H7 (cell line): Measurements from ENCODE around the gene SHROOM1. TPM values are rescaled to one million over a fixed set of nuclear protein-coding genes. Genes with fewer than 3 reads are reported as not detected.
"Not testable (repeated sequence)": the region's sequence is repeated elsewhere in the genome, so short reads cannot be mapped to it uniquely, and the experiment has no call there.

Source experiments
- DNase-seq: peaks from one replicate; pipeline ENCODE4 v3.0.0; 2012
- H3K27me3 ChIP-seq: 2 replicates; pipeline ENCODE4 v1.6.0; 2011; ENCODE audit warnings: mild to moderate bottlenecking, low read length; ENCODE audit not compliant: control insufficient read depth, insufficient read depth
- H3K36me3 ChIP-seq: replicated peaks from 2 replicates; pipeline ENCODE4 v1.5.1; 2011; ENCODE audit warnings: low read length; ENCODE audit not compliant: control insufficient read depth, insufficient read depth
- H3K4me3 ChIP-seq: 2 replicates; pipeline ENCODE4 v1.5.1; 2011; ENCODE audit warnings: low read depth, mild to moderate bottlenecking, control low read depth, low read length, moderate library complexity; ENCODE audit not compliant: insufficient read depth
- total RNA-seq: library from RNA; depleted of rRNA; stranded (reverse); fragments of >200 nt; shearing (Covaris generic); gene quantifications from 2 replicates; pipeline ENCODE4 v1.2.3, GENCODE V29; 2014

Gene SHROOM1
- total RNA-seq, 1 experiment from 2014 or later, result 1.3 TPM

DNA sequence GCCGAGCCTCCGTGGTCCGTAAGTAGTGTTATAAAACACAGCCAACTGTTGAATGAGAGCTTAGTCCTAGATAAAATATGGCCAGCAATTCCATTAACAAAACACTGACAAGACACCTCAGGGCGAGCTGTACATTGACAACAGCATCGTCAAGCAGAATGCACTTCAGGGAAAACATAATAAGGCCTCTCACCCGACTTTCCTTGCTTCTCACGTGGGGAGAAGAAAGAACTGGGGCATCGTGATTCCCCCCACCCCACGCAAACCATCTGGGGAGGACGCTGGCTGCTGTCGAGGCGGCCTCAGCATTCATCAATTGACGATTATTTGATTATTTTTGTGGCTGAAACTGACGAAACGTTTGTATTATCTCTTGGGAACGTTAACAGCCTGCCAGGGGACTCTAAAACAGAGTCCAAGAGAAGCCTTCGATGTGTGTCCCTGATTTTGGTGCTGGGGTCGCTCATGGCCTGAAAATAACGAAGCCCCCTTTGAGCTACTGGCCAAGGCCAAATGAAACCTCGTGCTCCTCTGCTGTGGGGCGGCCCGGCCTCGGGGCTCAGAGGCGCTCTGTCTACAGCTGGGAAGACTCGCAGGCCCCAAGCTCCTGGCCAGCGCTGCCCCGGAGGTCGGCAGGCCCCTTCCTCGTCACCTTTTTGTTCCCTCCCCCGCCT lies 35.4 kb upstream of the SHROOM1 start:
- DNase-seq, result no peak
- Histone ChIP-seq H3K36me3 (peaks cover 8% of the 10 kb centered on the region), H3K27me3 (no peaks in the 10 kb centered on the region; the same call in 1 of the 2 replicates), H3K4me3 (peak overlapping the region; percentile 95)

DNA sequence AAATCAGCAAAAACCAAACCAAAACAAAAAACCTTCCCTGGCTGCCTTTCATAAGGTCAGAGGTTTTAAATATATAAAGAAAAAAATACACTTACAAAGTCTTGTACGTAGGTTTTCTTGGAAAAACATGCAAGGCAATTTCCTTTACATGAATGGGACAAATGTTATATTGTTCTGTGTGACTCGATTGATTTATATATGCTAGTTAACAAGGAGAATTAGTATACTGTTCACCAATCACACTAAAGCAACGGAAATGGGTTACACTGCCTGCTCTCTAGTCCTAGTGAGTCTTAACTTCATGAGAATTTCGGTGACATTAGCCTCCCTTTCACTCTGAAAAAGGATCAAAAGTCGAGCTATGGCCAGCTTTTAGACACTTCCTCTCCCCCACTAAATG lies 30.3 kb upstream of the SHROOM1 start:
- no peaks in the 10 kb centered on the region; the same call in 1 of the 2 replicates for H3K27me3 ChIP-seq
- no peaks in the 10 kb centered on the region for H3K36me3 ChIP-seq
- no peak overlapping the region for H3K4me3 ChIP-seq
- DNase-seq, result no peak

DNA sequence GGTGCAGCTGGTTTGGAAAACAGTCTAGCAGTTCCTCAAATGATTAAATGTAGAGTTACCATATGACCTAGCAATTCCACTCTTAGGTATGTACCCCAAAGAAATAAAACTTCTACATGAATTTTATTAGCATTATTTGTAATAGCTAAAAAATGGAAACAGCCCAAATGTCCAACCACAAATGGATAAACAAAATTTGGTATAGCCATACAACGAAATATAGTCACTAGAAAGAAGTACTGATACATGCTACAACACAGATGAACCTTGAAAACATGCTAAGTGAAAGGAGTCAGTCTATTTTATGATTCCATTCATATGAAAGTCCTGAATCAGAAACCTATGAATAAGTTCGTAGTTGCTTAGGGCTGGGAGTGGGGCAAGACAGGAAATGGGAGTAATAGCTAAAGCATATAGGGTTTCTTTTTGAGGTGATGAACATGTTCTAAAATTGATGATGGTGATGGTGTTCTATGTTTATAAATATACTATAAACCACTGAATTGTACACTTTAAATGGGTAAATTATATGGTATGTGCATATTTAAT lies 29.5 kb upstream of the SHROOM1 start:
- H3K36me3 ChIP-seq, result no peaks in the 10 kb centered on the region
- no peak for DNase-seq
- no peaks in the 10 kb centered on the region; the same call in 1 of the 2 replicates for H3K27me3 ChIP-seq
- H3K4me3 ChIP-seq, result no peak overlapping the region

DNA sequence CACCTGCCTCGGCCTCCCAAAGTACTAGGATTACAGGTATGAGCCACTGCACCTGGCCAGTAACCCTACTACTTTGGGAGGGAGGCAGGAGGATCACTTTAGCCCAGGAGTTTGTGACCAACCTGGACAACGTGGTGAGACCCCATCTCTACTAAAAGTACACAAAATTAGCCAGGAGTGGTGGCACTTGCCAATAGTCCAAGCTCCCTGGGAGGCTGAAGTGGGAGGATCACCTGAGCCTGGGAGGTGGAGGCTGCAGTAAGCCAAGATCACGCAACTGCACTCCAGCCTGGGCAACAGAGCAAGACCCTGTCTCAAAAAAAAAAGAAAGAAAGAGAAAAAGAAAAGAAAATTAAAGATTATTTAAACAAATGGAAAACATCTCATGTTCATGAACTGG lies 25.6 kb upstream of the SHROOM1 start:
- no peak for DNase-seq
- no peak overlapping the region for H3K4me3 ChIP-seq
- no peaks in the 10 kb centered on the region for H3K36me3 ChIP-seq
- H3K27me3 ChIP-seq, result no peaks in the 10 kb centered on the region

DNA sequence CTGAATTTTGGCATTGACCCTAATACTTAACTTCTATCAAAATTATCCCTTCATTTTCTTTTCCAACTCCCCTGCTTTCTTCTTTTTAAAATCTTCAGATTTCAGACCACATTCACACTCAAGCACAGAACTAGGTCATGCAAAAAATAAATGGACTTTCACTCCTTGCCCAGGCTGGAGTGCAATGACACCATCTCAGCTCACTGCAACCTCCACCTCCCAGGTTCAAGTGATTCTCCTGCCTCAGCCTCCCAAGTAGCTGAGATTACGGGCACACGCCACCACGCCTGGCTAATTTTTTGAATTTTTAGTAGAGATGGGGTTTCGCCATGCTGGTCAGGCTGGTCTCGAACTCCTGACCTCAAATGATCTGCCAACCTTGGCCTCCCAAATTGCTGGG lies 24.5 kb upstream of the SHROOM1 start:
- DNase-seq, H3K4me3 ChIP-seq: not testable (repeated sequence)

DNA sequence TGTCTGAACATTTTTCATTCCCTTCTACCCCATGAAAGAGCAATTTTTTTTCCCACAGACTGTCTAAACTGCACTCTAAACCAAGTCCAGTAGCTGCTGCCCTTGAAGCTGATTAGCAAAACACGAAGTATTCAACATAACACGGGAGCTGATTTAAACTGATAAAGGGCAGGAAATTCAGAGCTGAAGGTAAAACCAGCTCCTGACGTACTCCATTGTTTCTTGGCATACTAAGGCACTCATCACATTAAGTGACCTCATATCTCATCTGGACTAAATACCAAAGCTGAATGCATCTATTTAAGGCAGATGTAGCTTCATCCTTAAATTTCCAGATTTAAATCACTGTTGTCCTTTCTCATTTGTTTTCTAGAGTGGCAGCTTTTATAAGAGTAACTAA lies 23.9 kb upstream of the SHROOM1 start:
- no peak for DNase-seq
- no peak overlapping the region for H3K4me3 ChIP-seq
- H3K36me3 ChIP-seq, result no peaks in the 10 kb centered on the region
- H3K27me3 ChIP-seq, result no peaks in the 10 kb centered on the region

More for the DNA sequence above, 24.5 kb upstream of the SHROOM1 start:
- H3K36me3 ChIP-seq, H3K27me3 ChIP-seq: not testable (repeated sequence)

DNA sequence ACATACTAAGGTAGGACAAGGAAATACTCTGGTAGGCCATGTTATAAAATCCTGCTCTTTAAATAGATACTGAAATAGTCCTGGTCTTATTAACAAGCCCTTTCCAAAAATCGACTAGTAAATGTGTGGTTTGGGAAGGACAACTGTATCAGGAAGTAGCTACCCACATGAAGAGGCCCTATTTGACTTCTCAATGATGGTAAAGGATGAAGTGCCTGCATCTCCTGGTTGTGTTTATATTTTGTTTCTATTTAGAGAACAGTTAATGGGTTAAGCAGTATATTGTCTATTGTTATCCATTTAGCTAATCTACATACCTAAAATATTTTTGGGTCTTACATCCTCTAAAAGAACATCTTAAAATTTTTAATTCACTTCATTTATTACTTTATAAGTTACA lies 23.3 kb upstream of the SHROOM1 start:
- Histone ChIP-seq H3K36me3 (no peaks in the 10 kb centered on the region), H3K27me3 (no peaks in the 10 kb centered on the region), H3K4me3 (no peak overlapping the region)
- no peak for DNase-seq

DNA sequence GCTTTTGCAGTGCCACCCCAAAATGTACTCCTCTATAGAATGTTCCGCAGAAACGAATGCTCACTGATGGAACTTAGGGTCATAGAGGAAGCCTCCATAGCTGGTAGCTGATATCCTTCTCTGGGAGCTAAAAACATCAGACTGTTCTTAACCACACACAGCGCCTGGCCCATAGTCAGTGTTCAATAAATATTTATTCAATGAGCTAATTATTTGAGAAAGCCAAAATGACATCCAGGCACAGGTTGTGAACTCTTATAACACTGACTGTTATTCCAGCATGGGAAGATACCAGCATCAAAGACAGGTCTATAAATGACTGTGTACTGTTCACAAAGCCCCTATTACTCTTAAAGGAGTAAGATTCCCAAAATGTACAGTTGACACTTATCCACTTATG lies 22.9 kb upstream of the SHROOM1 start:
- no peaks in the 10 kb centered on the region for H3K27me3 ChIP-seq
- no peak for DNase-seq
- H3K36me3 ChIP-seq, result no peaks in the 10 kb centered on the region
- no peak overlapping the region for H3K4me3 ChIP-seq

DNA sequence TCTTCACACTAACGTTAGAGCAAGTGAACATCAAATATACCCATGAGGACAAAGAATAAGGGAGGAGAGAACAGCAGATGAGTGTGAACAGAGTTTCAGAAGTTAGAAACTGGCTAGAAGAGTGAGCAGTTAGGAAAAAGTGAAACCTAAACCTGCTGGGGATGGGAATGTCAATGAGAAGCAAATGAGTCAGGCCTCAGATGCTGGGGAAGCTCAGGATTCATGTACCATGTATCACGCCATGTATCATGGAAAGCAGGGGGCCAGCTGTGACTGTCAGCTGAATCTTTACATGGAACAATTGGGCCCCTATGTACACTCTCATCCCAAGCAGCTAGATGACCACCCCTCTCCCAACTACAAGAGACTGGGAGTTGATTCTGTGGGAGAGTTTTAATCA lies 19.6 kb upstream of the SHROOM1 start:
- no peaks in the 10 kb centered on the region for H3K36me3 ChIP-seq
- H3K27me3 ChIP-seq, result no peaks in the 10 kb centered on the region
- no peak overlapping the region for H3K4me3 ChIP-seq
- DNase-seq, result no peak

DNA sequence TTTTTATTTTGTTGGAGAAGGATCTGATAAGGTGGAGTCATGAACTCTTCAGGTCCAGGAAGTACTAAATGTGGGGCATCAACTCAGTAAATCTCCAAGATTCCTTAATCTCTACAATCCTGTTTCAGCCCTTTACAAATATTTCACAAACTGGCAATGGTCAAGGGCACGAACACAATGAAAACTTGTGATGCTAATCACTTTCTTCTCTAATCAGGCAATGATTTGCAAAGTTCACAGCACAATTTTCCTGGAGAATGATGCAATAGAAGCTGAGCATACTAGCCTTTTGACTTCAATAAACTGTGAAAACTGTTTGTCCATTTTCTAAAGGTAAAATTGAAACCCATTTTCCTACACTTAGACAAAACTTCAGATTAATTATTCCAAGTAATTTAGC lies 18.9 kb upstream of the SHROOM1 start:
- H3K4me3 ChIP-seq, result no peak overlapping the region
- H3K27me3 ChIP-seq, result no peaks in the 10 kb centered on the region
- DNase-seq, result no peak
- no peaks in the 10 kb centered on the region for H3K36me3 ChIP-seq

DNA sequence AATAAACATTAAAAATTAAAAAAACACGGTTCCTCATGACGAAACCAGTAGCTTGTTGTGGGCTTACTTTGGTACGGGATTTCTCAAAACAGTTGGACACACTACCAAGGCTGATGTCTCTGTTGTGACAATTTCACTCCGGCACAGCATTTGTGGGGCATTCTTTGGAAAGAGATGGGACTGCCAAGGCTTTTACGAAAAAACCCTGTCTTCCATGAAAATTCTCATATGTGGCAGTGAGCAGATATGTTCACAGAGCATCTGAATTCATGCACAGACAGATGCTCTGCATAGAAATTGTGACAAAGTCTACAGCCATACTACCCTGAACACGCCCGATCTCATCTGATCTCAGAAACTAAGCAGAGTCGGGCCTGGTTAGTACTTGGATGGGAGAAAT lies 17.8 kb upstream of the SHROOM1 start:
- Histone ChIP-seq H3K36me3 (no peaks in the 10 kb centered on the region), H3K4me3 (no peak overlapping the region), H3K27me3 (no peaks in the 10 kb centered on the region)
- no peak for DNase-seq

DNA sequence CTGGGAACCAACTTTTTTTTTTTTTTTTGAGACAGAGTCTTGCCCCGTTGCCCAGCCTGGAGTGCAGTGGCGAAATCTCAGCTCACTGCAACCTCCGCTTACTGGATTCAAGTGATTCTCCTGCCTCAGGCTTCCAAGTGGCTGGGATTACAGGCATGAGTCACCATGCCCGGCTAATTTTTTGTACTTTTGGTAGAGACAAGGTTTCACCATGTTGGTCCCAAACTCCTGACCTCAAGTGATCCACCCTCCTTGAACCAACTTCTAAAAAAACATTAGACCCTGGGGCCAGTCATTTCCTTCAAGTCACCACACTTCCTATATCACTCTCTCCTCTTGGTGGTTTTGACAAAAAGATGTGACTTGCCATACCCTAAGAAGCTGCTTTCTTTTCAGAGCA lies 10.9 kb upstream of the SHROOM1 start:
- DNase-seq, result no peak
- Histone ChIP-seq H3K27me3 (no peaks in the 10 kb centered on the region), H3K4me3 (no peak overlapping the region), H3K36me3 (no peaks in the 10 kb centered on the region)

DNA sequence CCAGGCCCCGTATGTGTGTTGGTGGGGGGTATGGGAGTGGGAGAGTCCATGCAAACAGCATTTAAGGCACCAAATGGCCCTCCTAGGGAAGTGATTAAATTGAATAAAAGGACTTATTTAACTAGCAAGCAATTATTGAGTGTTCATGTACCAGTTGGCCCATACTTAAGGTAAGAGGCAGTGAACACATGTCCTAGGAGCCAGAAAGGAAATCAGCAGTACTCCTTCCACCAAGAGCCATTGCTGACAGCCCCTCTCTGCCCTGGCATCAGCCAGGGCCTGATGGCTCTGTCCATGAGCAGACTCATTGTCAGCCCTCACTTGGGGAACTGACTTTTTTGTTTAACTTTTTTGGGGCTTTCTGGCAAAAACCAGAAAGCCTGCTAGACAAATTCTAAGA lies 10.4 kb upstream of the SHROOM1 start:
- no peak overlapping the region for H3K4me3 ChIP-seq
- H3K36me3 ChIP-seq, result no peaks in the 10 kb centered on the region
- no peak for DNase-seq
- no peaks in the 10 kb centered on the region for H3K27me3 ChIP-seq

DNA sequence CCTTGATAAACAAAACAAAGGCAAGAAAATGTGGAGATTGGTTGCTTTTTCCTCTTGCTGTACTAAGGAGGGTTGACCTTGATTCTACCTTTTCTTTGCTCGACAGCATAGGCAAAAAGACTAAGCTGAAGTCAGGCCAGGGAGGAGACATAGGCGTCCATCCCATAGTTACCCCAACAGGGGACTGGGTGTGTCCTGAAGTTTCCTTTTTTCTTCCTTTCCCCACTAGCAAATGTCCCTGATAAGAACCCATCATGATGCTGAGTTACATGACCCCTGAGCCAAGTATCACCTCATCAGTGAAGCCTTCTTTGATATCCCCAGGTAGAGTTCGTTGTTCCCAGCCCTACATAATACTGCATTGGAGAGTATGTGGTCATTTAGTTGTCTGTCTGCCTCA lies 9.9 kb upstream of the SHROOM1 start:
- no peak overlapping the region for H3K4me3 ChIP-seq
- no peaks in the 10 kb centered on the region for H3K36me3 ChIP-seq
- H3K27me3 ChIP-seq, result no peaks in the 10 kb centered on the region
- DNase-seq, result no peak

DNA sequence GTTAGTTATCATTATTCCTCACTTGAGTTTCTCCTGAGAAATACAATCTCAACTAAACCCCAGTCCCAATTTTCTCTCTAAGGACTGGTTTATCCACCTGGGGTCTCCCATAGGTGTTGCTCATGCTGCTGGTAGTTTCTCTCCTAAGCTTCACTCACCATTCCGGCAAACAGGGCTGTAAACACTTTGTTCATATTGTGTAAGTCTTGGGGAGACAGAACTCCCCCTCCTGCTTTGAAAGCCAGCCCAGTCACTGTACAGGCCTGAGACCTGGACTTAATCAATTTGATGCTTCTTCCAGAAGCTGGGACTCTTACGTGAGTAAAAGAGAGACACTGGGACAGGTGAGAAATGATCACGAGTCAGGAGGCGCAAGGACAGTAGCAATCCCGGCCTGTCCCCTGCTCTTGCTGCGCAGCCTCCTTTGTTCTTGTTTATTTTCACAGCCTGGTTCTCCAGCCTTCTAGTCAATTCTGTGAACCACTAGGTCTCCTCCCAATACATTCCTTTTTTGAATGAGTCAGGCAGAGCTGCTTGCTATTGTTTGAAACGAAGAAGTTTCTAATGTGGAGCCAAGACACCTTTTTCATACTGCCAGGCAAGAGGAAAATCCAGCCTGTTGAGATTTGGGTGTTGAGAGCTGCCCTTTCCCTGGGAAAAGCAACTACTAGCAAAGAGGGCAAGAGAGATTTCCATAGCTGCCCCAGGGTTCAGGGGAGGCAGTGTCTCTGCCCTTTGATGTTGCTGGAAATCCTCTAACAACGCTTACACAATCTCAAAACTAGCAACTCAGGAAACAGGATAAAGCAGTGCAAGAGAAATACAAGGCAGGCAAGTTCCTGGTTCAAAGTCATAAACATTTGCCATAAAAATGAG lies 9.2 kb upstream of the SHROOM1 start:
- Histone ChIP-seq H3K4me3 (no peak overlapping the region), H3K27me3 (no peaks in the 10 kb centered on the region), H3K36me3 (no peaks in the 10 kb centered on the region)
- DNase-seq, result no peak
